Frontal cortex (tissue), 4 donors: ENCODE measurements around the gene IL15RA. TPM values are rescaled to one million over a fixed set of nuclear protein-coding genes. Genes with fewer than 3 reads are reported as not detected.
"Not testable (repeated sequence)": the region's sequence is repeated elsewhere in the genome, so short reads cannot be mapped to it uniquely, and the experiment has no call there.

ENCODE experiments used
- DNase-seq, 2 donors: peaks; one replicate each; pipeline ENCODE4 v3.0.0; 2012; ENCODE audit warnings: low spot score in 2 of 2
- FAIRE-seq: peaks from 2 replicates; lab custom pipeline; 2012; peaks lifted over from hg19 to GRCh38; lab: Jason Lieb, UNC
- total RNA-seq: library from RNA; depleted of rRNA; stranded (reverse); fragments of >200 nt; gene quantifications from one replicate; pipeline ENCODE4 v1.2.3, GENCODE V29; 2014
- donor health status: control.
- donor health status: control.
- donor health status: control.

The IL15RA gene
- total RNA-seq, 1 donor from 2014 or later = not detected

DNA sequence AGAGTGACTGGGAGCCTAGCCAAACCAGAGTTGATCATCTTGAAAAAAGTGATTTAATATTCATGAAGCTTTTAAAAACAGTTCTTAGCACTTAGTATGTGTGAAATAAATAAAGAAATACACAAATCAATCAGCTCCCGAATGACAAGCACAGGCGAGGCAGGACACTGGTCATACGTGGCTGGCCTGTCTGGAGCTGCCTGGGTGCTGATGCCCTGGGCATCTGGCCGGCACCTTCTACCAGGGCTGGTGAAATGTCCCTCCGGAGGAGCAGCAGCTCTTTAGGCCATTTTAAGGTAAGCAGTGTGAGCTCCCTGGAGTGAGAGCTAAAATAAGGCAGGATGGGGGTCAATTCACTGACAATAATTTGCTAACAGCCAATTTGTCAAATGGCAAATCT is 23.7 kb downstream of the IL15RA start:
- DNase-seq (no peak), FAIRE-seq (no peak)

GRCh38 chr10:5952731-5953385 is 24.5 kb downstream of the IL15RA start:
- no peak for FAIRE-seq
- DNase-seq = no peak

DNA sequence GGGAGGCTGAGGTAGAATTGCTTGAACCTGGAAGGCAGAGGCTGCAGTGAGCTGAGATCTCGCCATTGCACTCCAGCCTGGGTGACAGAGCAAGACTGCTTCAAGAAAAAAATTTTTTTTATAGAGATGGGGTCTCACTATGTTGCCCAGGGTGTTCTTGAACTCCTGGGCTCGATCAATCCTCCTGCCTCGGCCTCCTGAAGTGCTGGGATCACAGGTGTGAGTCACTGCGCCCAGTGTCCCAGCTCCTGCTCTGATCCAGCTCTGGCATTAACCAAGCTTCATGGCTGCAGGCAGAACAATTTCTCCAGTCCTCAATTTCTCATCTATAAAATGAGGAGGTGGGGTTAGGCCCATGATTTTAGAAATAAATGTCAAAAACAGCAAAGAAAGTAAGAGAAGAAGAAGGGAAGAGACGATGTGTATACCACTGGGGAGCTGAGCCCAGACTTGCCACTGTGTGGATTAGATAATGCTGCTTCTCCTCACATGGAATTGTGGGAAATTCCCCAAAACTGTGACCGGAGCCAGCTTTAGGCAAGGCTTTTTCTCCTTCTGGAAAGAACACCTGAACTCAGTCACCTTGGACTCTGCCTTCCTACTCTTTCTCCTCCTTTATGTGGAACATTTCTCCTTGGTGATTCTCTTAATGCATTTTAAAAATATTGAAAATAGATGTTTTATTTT is 25.5 kb downstream of the IL15RA start:
- no peak for FAIRE-seq

GRCh38 chr10:5951167-5951711 is 26.1 kb downstream of the IL15RA start:
- FAIRE-seq (no peak), DNase-seq (no peak)

More for the DNA sequence above, 25.5 kb downstream of the IL15RA start:
- no peak for DNase-seq

DNA sequence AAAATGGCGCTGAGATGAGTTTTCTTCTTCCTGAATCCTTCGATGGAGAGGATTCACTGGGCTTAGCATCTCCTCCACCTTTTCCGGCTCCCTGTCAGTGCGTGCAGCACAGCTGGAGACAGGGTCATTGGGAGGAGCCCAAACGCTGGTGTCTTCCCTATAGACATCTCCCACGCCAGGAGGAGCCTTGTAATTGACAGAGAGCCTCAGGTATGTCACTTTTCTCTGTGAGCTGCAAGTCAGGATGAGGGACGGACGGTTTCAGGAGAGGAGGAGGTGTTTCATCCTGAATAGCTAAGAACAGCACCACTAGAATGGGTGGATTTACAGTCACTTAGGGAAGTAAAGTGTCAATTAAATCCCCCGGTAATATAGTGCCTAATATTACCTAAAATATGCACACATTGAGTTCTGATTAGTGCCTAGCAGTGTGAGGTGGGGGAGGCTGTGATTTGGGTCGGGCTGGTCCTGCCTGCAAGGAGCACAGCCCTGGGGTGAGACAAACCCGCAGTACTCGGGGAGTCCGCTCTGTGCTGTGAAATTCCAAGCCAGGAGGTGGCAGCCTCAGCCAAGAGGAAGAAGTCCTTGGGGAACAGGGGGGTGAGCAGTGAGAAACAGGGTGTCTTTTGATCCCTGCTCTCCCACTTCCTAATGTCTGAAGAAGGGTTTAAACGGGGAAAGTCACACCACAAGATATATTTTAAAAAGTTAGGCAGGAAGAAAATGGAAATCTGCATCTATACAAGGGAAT is 28.2 kb downstream of the IL15RA start:
- FAIRE-seq = no peak
- peak; percentile 47 to 74 for DNase-seq

DNA sequence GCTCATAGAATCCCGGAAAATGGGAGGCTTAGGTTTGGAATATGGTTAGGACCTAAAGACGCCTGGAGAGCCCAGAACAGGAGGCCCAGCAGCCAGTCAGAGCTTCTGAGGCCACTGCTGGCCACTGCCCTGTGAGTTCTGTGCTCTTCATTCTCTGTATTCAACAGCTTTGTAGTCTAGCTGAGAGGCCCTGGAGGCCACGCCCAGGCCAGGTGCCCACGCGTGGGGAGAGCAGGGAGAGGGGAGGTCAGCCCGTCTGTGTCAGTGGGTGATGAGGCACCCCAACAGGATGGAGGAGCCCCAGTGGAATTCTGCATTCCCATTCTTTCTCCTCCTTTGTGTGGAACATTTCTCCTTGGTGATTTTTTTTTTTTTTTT is 29.1 kb downstream of the IL15RA start:
- FAIRE-seq = no peak
- DNase-seq = no peak

DNA sequence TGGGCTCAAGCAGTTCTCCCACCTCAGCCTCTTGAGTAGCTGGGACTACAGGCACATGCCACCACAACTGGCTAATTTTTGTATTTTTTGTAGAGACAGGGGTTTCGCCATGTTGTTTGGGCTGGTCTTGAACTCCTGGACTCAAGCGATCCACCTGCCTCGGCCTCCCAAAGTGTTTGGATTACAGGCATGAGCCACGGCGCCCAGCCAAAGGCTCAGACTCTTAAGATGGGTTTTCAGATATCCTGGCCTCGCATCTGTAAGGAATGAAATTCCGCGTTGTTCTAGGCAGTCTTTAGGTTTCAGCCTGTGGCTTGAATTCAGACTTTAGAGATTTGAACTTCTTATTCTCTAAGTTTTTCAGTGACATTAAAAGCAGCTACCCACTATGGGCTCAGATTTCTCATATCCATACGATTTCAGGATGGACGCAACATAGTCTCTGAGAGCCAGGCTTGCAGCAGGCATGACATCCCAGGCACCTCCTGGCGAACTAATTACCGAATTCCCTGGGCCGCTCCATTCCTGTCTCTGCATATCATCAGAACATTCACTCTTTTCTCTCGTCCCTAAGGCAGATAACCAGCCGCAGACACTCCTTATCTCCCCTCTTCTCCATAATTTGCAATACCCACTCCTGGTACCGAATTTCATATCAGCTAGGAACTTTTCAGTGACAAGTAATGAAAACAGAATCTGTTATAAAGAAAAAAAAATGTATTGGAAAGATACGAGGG is 29.7 kb downstream of the IL15RA start:
- FAIRE-seq (no peak), DNase-seq (no peak)

- FAIRE-seq = no peak
- no peak for DNase-seq
Measured at GRCh38 chr10:5946786-5947185, 30.6 kb downstream of the IL15RA start.

GRCh38 chr10:5946419-5946775 is 30.9 kb downstream of the IL15RA start:
- FAIRE-seq, DNase-seq: not testable (repeated sequence)

DNA sequence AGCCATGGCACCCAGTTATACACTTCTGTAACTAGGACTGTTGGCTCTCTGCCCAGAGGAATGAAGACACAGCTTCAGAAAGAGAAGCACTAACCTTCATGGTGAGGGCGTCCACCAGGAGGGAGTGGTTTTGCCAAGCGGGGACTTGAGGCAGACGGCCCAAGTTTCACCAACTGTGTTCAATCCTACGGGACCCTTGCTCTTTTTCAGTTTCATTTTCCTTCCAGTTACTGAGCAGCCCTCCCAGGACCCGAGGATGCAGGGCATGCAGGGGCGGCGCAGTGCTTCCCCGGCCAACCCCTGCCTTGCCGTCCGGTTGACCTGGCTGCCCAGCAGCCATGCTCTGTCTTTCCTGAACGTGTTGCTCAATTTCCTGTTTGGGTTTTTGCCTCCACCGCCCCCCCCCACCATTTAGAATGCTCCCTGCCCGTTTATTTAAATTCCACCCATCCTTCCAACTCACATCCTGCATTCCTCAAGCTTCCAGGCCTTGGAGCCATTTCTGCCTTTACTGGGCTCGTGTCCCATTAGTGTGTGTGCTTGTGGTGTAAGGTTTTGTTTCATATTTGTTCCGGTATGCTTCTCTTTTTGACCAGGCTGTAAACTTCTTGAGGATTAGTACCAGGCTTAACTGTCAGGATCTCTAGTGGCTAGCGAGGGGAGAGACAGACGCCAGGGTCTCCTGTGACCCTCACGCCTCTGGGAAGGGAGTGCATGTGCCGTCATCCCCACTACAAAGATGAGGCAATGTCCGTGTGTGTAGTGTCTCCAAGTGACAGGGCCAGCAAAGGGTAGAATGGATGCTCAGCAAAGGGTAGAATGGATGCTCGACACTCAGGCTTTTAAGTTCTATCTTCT is 31.6 kb downstream of the IL15RA start:
- FAIRE-seq (no peak), DNase-seq (no peak)

- DNase-seq (no peak), FAIRE-seq (no peak)
Measured at GRCh38 chr10:5945190-5945509, 32.2 kb downstream of the IL15RA start.

GRCh38 chr10:5944389-5945189 is 32.8 kb downstream of the IL15RA start:
- DNase-seq (peak; percentile 36 to 72), FAIRE-seq (no peak)

DNA sequence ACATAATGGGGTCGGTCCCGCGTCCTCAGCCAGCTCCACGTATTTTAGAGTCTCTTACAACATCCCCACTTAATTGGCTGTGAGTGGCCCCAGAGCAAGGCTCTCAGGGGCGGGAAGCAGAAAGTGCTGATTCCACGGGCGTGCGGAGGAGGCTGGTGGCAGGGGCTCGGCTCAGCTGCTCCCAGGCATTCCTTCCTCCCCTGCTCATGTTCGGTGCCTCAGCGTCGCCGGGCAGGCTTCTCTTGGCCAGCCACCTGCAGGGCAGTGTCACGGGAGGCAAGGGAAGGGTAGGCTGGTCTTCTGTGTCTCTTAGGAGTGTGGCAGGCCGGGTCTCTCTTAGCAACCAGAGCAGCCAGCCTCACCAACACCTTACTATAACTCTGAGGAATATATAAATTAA is 33.8 kb downstream of the IL15RA start:
- DNase-seq (no peak), FAIRE-seq (no peak)

- DNase-seq (no peak), FAIRE-seq (no peak)
Measured at GRCh38 chr10:5942474-5942873, 34.9 kb downstream of the IL15RA start.

- DNase-seq = no peak
- no peak for FAIRE-seq
Measured at GRCh38 chr10:5942001-5942400, 35.3 kb downstream of the IL15RA start.

- FAIRE-seq (no peak), DNase-seq (no peak)
Measured at GRCh38 chr10:5941579-5941978, 35.8 kb downstream of the IL15RA start.

- DNase-seq (no peak), FAIRE-seq (no peak)
Measured at GRCh38 chr10:5940807-5941218, 36.5 kb downstream of the IL15RA start.

GRCh38 chr10:5938291-5938690 is 39.1 kb downstream of the IL15RA start:
- FAIRE-seq = no peak
- no peak for DNase-seq

GRCh38 chr10:5937016-5937415 is 40.3 kb downstream of the IL15RA start:
- DNase-seq = no peak
- FAIRE-seq = no peak
